A673 (cell line): Measurements from ENCODE around the gene PSG1.
"Not testable (repeated sequence)": the region's sequence is repeated elsewhere in the genome, so short reads cannot be mapped to it uniquely, and the experiment has no call there.

ENCODE experiments used
- CTCF ChIP-seq: fragments of 300-800, 200-600 bp; sonication (generic); conservative IDR thresholded peaks from 2 replicates; pipeline ENCODE4 v1.5.1; 2017; ENCODE audit warnings: low read depth, mild to moderate bottlenecking, antibody characterized with exemption, low read length, moderate library complexity, mixed read lengths
- EZH2 ChIP-seq: fragments of 200-600 bp; sonication (generic); IDR thresholded peaks from 2 replicates; pipeline ENCODE4 v1.6.1; 2017; ENCODE audit warnings: borderline replicate concordance, low read depth, mild to moderate bottlenecking, mixed read lengths, antibody characterized with exemption, low read length; ENCODE audit not compliant: poor library complexity, severe bottlenecking

GRCh38 chr19:42899110-42899509 is 19.6 kb upstream of the PSG1 start:
- not testable (repeated sequence) for TF ChIP-seq CTCF, EZH2
